A549 (cell line): ENCODE measurements around the gene IL5RA.

ENCODE experiments used
- BHLHE40 ChIP-seq: IDR thresholded peaks from 2 replicates; pipeline ENCODE4 v1.6.1; 2012; ENCODE audit warnings: low read depth, low read length, inconsistent platforms
- CBX2 ChIP-seq: fragments of 200-600 bp; sonication (generic); IDR thresholded peaks from 2 replicates; pipeline ENCODE4 v1.6.1; 2016; ENCODE audit warnings: low read depth, mild to moderate bottlenecking, borderline replicate concordance
- CEBPB ChIP-seq, 2 experiments: fragments of >200 bp in 1 of 2; sonication (Bioruptor Twin) in 1 of 2; formaldehyde crosslinking in 1 of 2; IDR thresholded peaks; 2 replicates each; pipeline ENCODE4 v1.6.1; 2012 to 2016
- CTCF ChIP-seq: fragments of >200 bp; sonication (Bioruptor Twin); formaldehyde crosslinking; IDR thresholded peaks from 3 replicates; pipeline ENCODE4 v1.5.1; 2016
- EP300 ChIP-seq, 2 experiments: fragments of >200 bp; sonication (Bioruptor Twin); formaldehyde crosslinking; IDR thresholded peaks; 2 replicates in 1 of 2; 3 replicates in 1 of 2; pipeline ENCODE4 v1.6.1; 2016 to 2017
- POLR2A ChIP-seq: IDR thresholded peaks from 2 replicates; pipeline ENCODE4 v1.6.1; 2012; ENCODE audit warnings: mild to moderate bottlenecking, low read length
- ZFP36 ChIP-seq: fragments of 450-650 bp; IDR thresholded peaks from 2 replicates; pipeline ENCODE4 v1.6.1; 2014; ENCODE audit warnings: borderline replicate concordance; ENCODE audit not compliant: partially characterized antibody
- TF ChIP-seq, protein P1 (sequence below): fragments of 150-350 bp; IDR thresholded peaks from 2 replicates; pipeline ENCODE4 v1.6.1; 2014; ENCODE audit warnings: low read depth, mild to moderate bottlenecking, low read length

DNA sequence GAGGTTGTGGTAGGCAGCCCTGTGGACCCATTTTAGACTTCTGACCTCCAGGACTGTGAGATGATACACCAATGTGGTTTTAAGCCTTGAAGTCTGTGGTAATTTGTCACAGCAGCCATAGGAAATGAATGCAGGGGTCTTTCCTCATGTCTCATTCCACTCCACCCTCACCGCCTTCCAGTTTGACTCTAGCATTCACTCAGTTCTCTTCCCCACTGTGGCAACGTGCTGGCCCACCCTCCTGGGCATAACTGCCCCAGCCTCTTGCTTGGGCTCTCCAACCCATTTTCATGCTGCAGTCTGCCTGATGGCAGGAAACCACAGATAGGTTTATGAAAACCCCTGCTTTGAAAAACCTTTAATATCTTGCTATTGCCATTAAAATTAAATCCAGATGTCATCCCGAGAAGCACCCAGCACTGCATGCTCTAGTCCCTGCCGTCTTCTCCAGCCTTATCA lies 9.2 kb upstream of the IL5RA start:
- TF ChIP-seq CBX2: no peak
- TF ChIP-seq POLR2A: no peak
- TF ChIP-seq CTCF: no peak
- TF ChIP-seq, protein P1, sequence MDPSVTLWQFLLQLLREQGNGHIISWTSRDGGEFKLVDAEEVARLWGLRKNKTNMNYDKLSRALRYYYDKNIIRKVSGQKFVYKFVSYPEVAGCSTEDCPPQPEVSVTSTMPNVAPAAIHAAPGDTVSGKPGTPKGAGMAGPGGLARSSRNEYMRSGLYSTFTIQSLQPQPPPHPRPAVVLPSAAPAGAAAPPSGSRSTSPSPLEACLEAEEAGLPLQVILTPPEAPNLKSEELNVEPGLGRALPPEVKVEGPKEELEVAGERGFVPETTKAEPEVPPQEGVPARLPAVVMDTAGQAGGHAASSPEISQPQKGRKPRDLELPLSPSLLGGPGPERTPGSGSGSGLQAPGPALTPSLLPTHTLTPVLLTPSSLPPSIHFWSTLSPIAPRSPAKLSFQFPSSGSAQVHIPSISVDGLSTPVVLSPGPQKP: no peak
- no peak for TF ChIP-seq EP300 (IDR thresholded peaks at IDR 0.05)
- no peak for TF ChIP-seq ZFP36
- no peak for TF ChIP-seq CEBPB (IDR thresholded peaks at IDR 0.05)
- TF ChIP-seq BHLHE40: no peak
